KG1 (cell line): Measurements from ENCODE around the gene AIDA.
A peak's percentile ranks its signal among the peaks of the same experiment; 100 is the strongest.
"Not testable (repeated sequence)": the region's sequence is repeated elsewhere in the genome, so short reads cannot be mapped to it uniquely, and the experiment has no call there.

Experiments
- DNase-seq: peaks from one replicate; lab custom pipeline; 2025; lab: John Stamatoyannopoulos, UW

AIDA gene, protein sequence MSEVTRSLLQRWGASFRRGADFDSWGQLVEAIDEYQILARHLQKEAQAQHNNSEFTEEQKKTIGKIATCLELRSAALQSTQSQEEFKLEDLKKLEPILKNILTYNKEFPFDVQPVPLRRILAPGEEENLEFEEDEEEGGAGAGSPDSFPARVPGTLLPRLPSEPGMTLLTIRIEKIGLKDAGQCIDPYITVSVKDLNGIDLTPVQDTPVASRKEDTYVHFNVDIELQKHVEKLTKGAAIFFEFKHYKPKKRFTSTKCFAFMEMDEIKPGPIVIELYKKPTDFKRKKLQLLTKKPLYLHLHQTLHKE

DNA sequence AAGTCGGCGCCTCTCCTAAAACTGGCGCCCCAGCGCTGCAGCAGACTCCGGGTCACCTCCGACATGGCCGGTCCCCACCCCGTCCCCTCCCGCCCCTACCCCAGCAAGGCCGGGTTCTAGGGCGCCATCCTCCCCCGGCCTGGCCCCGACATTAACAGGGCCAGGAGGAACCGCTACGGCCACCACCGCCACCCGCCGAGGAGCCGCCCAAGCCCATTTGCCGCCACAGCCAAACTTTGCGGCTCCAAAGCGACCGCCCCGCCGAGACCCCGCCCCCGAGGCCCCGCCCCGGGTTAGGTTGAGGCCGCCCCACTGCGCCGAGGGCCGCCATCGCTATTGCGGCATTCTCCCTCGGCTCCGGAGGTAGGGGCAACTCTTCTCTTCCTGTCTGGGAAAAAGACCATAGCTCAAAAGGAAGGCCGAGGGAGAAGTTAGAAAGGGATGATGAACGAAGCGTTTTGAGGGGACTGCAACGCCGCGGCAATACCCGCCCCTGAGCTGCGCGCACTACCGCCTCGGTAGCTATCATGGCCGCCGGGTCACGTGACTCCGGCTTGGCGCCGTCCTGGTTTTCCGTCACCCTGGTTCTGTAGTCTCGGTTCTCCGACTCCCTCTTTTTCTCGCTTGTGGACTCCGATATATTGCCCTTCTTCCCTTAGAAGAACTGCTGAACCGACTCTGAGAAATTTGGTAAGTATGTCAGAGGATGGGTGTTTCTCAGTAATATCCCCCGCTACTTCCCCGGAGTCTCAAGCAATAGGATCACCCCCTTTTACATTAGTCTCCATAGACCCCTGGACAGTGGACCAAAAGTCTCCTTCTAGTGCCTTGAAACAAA lies at the start of gene AIDA, which contains the start of gene BROX:
AIDA (minus strand) TSS at position 239 of the 838 bp plus-strand sequence; CDS start at position 65, 174 bp downstream.
BROX (plus strand) TSS at position 312 of the 838 bp plus-strand sequence. CDS start 3,136 bp downstream, outside the sequence.
- peak; percentile 83 for DNase-seq

DNA sequence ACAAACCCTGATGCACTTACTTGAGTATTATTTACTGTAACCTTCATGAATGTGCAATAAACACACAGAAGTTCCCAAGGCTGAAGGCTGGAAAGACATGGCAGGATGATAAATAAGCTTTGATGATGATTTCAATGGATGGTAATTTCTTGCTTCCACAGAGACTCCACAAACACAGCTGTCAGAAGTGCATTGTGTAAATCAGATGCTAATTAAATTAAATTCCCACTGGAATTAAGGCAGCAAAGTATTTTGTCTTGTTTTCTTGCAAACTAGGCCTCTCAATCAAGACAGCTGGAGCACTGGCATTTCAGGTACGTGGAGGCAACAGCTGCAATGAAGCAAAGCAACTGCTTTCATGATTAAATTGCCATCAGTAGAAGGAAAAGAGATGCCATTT lies 48.8 kb upstream of the AIDA start:
- no peak for DNase-seq

DNA sequence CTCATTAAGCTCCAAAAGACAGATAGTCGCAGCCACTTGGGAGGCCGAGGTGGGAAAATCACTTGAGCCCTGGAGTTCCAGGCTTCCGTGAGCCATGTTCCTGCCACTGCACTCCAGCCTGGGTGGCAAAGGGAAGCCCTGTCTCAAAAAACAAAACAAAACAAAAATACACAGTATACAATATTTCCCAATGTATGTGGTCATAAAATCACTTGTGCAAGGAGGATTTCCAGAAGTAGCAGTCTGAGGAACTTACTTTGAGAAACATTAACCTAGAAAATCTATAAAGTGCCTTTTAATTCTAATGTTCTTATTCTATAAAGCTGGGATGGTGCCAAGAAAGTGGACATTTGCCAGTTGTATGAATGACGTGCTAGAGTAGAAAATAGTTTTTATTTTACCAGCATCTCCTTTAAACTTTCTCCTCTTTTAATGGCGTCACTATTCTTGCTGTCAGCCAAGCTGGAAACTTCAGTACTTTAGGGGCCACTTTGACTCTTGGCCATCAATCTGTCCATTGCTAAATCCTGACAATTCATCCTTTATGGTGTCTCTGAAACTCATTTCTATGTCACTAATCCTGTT lies 47.3 kb upstream of the AIDA start:
- no peak for DNase-seq

DNA sequence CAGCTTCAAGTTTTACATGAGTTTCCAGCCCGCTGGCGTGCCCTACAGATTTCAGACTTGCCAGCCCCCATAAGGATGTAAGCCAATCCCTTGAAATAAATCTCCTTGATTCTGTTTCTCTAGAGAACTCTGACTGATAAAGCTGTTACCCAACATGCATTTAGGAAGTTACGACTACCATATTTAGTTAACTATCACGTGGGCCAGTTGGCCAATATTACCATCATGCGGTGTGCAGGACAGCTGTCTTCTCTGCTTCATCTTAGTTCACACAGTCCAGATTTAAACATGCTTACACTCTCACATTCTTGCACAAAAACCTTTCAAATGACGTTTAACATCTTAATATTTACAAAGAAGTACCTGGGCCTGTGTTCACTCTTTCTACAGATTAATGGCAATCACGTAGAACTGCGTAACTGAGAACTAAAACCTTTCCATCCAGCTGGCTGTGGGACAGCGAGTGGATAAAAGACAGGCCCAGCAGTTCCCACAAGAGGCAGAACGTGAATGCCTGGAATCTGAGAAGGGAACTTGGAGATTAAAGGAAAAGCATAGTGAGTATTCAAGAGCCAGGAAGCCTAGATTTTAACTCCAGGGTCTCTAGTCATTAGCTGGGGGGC lies 45.5 kb upstream of the AIDA start:
- no peak for DNase-seq

DNA sequence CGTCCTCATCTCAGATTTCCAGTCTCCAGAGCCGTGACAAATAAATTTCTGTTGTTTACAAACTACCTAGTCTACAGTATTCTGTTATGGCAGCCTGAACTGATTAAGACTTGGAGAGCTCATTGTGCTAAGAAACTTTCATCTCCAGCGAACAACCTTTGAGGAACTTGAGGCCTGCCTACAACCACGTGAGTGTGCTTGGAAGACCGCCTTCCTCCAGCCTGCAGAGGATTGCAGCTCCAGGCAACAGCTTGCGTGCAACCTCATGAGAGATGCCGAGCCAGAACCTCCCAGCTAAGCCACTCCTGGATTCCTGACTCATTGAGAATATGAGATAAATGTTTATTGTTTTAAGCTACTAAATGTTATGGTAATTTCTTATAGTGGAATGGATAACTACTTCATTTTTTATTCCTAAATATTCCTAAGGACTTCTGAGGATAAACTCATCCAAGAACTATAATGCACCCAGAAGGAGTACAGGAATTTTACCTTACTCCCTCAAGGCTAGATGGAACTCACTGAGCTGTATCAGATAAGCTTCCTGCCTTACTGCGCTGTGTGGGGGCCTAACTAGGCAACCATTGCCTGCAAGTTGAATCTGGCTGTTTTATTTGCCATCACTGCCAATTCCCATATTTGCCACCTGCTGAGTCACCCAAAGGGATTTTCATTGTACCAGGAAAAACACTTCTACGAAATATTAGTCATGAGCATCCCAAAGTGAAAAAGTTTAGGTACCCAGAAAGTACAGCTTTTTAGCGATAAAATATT lies 42.3 kb upstream of the AIDA start:
- DNase-seq: no peak

DNA sequence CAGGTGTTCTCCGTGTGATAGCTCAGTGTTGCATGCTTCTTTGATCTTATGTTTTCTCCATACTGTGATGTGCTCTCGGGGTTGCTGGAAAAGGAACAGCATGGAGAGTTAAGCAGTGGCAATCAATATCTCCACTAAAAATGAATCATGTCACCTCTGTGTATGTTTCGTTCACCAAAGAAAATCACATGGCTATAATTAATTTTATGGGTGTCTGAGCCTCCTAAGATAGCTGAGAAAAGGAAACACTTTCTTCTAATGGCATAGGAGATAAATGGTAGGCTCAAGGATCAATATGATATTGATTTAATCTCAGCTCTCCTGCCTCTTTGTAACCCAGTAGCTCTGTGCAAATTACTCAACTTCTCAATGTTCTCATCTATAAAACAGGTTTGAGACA lies 39.0 kb upstream of the AIDA start:
- no peak for DNase-seq

DNA sequence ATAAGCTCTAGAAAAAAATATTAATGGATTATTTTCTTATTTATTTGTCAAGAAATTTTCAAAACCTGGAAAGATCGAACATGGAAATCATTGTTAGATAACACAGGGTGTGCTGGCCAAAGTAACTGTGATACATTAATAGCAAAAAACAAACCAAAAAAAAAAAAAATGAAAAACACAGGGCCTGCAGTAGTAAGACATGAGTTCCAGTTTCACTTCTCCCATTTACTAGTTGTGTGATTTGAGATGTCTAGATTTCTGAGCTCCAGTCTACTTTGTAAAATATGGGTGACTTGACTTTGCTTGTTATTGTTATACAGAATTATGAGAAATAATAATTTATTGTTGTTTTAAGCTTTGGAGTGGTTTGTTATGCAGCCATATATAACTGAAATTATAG lies 38.4 kb upstream of the AIDA start:
- no peak for DNase-seq

DNA sequence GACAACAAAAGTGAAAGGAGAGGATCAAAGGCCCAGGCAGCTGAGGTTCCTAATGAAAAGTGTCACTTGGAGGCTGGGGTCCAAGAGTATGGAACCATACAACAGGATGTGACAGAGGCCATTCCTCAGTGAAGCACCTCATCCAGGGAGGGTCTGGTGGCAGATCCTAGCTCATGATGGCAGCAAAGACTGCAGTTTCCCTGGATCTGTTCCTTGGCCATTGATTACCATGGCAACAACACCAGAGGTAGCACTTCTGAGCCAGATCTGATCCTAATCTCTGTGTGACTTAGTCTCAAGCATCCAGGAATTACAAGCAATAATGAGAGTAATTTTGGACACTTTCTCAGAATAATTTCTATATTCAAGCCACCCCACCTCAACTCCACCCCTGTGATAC lies 37.6 kb upstream of the AIDA start:
- DNase-seq: no peak

DNA sequence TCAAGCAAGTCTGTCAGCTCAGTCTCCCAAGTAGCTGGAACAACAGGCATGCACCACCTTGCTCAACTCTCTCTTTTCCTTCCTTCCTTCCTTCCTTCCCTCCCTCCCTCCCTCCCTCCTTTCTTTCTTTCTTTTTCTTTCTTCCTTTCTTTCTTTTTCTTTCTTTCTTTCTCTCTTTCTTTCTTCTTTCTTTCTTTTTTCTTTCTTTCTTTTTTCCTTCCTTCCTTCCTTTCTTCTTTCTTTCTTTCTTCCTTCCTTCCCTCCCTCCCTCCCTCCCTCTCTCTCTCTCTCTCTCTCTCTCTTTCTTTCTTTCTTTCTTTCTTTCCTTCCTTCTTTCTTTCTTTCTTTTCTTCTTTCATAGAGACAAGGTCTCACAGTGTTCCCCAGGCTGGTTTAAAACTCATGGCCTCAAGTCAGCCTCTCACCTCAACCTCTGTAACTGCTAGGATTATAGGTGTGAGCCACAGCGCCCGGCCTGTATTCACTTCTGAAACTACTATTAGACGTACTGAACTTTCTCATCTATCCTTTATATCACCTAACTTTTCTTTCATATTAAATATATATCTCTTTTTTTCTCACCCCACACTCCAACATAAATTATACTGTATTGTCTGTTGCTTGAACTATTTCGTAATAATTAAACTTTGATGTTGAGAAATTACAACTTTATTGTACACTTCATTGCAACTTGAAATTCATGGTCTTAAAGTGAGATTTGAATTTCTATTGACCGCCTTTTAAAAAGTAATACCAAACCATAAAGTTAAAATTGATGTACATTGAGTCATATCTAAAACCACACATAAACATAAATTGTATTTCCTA lies 29.6 kb upstream of the AIDA start:
- DNase-seq: not testable (repeated sequence)

DNA sequence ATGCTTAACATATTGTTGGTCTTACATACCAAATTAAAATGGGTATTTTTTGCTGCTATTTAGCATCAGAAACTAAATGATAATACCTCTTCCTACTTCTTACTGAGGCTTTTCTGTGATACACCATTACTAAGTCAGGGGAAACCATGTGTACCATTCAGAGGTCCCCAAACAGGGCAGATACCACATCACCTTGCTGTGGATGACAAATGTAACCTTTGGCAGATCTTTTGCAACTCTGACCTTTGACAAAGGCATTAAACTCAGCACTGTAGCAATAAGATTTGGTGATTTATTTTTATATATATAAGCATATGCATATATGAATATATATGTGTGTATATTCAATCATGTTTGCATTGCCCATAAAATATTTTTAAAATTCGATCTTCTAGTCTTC lies 27.6 kb upstream of the AIDA start:
- DNase-seq: no peak

DNA sequence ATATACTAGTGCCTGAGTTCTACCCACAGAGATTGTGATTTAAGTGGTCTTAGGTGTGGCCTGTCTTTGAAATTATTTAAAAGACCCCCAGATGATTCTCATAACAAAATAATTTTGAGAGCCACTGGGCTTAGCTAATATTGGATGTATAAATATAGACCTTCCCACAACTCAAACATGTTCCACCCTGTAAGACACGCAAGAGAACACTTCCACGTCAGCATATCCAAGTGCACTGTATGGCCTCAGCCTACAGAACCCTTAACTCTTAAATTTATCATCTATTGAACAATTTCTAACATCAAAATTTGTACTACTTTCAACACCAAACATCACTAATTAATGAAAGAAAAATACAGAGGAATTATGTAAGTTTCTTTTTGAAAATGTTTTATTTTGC lies 27.2 kb upstream of the AIDA start:
- DNase-seq: no peak

DNA sequence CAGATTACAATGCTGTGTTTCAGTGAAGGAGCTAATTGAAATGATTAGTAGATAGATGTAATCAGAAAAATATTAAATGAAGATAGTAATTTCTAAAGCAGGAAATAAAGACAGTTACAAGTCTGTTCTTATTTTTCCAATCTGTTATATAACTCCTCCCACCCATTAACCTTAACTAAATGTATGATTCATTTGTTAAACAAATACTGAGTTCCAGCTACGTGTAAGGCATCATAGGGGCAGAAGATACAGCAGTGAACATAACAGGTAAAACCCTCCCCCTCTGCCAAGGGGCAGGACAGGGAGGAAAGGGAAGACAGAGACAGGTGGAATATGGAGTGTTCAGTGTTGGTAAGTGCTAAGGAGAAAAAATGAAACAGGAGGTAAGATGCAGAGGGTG lies 24.7 kb upstream of the AIDA start, which contains the start of gene FAM177B:
FAM177B (plus strand) TSS at position 231 of the 400 bp plus-strand sequence. CDS start 9,344 bp downstream, outside the sequence.
- DNase-seq: no peak

DNA sequence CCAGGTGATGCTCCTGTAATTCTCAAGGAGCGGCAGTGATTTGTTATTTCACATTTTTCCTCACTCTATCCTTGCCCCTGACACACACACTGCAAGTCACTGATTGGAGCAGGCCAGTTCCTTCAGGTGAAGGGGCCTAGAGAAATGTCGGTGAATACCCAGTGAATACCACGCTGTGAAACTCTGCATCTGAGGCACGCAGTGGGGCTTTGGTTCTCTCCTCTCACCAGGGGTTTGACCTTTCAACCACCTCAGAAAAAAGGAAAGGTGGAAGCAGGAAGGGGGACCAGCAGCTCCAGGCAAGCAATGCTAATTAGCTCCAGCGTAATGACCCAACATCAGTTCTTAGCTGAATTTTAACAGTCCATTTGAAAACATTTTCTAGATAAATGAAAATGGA lies 24.2 kb upstream of the AIDA start:
- no peak for DNase-seq

DNA sequence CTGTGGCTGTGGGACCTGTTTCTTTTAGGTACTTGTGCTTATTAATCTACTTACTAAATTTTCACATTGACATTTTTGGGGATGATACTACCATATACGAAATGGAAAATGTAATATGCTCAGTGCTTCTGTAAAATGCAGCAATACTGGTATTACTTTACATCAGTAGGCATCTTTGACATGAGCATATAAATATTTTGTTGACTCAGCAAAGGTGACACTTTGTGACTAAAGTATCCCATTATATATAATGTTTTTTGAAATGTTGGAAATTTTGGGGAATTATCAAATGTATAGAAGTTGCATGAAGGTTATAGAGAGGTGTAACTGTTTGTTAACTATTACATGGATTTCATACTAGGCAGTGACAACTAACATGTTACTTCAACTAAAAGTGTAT lies 22.4 kb upstream of the AIDA start:
- no peak for DNase-seq

DNA sequence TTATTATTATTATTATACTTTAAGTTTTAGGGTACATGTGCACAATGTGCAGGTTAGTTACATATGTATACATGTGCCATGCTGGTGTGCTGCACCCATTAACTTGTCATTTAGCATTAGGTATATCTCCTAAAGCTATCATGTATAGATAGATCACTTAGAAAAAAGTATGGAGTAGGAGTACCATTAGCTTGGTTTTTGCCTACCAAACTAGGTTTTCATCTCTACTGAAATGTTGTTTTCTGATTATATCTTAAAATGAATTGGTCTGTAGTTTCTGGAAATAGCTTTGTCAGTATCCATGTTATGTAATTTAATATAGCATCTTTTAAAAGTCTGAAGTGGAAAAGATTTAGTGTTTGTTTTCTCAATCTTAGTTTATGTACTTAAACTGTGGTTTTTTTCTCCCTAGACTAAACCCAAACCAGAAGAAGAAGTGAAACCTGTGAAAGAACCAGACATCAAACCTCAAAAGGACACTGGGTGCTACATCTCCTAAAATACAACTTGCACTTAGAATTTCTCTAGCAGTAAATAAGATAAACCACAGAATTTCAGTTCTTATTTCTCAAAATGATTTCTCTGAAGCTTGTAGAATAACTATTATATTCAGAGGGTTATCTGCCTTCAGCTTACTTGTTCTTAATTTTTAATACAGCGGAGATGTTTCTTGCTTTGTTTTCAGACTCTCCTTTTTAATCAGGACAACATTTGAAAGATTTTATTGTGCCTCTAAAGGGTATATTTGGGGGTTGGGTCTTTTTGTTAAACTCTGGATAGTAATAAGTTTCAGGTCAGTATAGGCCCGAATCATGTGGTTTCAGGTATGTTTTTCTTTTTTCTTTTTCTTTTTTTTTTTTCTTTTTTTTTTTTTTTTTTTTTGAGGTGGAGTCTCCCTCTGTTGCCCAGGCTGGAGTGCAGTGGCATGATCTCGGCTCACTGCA lies 20.2 kb upstream of the AIDA start:
- no peak for DNase-seq

DNA sequence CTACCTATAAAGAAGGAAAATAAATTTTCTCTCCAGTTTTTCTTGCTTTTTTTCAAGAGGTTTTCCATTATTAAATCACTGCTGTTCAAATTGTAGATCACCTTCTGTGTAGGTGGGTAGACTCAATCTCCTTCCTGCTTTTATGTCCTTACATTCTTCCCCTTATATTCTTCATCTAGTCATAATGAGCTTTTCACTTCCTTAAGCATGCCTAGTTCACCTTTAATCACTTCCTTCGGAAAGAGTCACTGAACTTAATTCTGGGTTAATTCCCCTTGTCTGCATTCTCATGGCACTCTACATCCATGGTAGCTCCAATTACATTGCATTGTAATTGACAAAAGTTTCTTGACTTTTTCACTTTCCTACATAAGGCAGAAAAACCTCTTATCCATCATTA lies 18.6 kb upstream of the AIDA start:
- no peak for DNase-seq

DNA sequence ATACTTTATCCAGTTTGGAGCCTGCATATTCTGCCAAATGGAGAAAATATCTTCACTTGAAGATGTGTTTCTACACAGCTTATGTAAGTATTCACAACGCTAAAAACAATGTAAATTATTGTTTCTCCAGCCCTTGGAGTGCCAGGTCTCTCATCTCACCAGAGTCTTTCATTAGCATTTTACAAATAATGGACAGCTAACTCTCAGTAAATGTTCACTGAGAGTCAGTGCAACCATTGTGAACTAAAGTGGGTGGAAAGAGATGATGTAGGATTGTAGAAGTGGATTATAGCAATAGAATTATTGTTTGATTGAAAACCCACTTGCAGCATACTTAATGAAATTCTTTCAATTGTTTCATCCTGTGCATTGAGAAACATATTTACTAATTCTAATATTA lies 16.5 kb upstream of the AIDA start:
- DNase-seq: no peak

DNA sequence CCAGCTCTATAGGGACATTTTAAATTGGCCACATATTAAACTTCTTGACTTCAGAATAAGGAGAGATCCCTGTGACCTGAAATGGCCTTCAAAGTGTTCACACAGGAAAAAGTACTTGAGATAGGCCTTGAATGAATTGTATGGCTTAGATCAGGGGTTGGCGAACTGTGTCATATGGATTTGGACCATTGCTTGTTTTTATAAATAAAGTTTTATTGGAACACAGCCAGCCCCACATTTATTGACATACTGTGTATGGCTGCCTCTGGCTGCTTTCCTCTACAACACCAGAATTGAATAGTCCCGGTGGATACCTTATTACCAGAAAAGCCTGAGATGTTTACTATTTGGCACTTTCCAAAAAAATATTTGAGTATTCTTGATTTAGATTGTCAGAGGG lies 4.1 kb upstream of the AIDA start:
- no peak for DNase-seq
